NCI-H526 treated with DMSO at 0.1 percent for 48 hours (cell line): ENCODE measurements around the gene MCF2L2.

Source experiments
- DNase-seq: peaks from one replicate; lab custom pipeline; 2025; lab: John Stamatoyannopoulos, UW

Gene MCF2L2

DNA sequence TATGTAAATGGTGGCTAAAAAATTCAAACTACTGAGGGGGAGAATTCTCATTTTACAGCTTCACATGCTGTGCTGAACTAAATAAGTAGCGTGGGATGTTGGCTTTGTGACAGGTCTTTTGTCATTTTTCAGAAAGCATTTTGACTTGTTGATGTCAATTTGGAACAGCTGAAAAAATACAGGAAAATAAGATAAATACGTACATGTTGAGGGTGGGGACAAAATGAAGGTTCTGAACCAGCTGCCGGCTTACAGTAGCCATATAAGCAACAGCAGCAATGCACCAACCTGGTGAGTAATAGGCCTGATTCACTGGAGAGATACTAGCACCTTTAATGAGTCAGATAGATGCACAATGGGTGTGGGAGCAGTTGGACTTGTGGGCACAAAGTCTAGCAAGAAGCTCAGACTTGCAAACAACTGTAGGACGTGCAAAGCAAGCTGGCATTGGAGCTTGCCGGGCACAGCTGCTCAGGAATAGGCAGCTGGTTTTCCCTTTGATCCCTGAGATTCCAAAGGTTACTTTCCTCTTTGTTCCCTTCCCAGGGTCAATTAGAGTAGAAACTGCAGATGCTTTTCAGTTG lies 162.5 kb downstream of the MCF2L2 start:
- no peak for DNase-seq

DNA sequence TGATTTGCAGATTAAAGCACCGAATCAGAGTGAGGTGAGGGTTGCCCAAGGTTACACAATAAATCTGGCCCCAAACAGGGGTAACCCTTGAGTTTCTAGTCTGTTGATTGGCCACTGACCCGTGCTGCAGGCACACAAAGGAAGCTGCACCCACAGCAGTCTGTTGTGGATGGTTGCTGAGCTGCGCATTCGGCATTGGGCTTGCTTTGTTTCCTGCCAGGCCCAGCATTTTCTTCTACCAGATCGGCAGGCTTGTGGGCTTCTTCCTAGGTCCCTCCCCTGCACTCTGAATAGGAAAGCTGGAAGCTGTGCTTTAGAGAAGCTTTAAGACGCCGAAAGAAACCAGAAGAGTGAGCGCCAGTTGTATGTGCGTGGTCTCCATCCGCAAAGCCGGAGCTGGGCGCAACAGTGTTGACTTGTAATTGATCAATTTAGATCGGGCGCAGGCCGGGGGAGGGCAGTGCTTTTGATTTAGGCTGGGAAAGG lies 163.2 kb downstream of the MCF2L2 start:
- no peak for DNase-seq

DNA sequence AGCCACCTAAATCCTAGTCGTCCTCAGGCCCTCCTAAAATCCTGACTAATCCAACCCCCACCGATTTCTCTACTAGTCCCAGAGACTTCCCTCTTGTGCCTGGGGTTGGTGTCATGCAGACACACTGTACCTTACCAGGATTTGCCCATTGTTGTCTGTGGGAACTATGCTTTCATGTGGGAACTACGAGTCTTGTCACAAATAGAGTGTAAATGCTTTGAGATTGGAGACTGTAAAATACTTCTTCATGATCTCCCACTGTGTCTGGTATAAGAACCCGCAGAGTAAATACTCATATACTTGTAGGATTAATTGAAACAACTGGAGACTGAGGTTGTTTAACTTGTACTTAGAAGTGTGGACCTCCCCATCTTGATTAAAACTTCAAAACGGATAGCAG lies 164.2 kb downstream of the MCF2L2 start:
- no peak for DNase-seq

DNA sequence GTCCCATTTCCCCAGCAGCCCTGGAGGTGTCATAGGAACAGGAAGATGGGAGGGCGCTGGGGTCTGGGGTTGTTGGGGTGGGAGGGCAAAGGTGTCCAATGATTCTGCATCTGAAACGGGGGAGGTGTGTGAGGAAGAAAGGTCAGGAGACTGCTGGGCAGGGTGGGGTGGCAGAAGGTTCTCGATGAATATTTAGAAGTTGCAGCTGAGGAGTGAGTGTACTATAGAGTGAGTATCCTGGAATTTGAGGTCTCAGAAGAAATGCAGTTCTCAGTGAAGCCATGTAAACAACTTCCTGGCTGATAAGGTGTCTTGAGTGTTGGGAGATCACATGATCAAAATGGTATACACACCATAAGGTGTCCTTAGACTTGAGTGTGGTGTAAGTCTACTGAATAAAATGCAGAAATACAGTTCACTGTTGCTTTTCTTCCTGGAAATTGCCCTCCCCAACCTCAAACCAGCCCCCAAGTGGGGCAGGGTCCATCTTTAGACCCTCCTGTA lies 165.5 kb downstream of the MCF2L2 start:
- no peak for DNase-seq

DNA sequence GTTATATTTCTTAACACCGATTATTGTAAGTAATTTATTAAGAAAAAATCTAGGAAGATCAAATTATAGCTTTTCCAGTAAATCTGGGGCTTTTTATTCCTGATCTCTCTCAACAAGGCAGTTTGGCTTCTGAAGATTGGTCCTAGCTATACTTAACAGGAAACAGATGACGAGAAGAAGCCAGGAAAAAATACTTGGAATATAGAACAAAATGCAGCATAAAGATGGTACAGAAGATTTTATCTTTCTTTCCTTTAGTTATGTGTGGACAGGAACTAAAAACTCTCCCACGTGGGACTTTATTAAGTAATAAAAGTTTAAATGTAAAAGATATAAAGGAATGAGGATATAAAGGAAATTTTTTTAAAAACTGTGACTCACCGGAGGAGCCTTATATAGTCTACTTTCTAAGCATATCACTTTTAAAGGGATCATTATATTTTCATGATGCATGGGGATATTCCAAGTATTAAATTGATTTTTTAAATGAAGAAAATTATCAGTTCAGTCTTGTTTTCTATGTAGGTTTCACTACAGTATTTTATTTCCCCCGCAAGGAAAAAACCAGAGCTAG lies 167.2 kb downstream of the MCF2L2 start:
- no peak for DNase-seq

DNA sequence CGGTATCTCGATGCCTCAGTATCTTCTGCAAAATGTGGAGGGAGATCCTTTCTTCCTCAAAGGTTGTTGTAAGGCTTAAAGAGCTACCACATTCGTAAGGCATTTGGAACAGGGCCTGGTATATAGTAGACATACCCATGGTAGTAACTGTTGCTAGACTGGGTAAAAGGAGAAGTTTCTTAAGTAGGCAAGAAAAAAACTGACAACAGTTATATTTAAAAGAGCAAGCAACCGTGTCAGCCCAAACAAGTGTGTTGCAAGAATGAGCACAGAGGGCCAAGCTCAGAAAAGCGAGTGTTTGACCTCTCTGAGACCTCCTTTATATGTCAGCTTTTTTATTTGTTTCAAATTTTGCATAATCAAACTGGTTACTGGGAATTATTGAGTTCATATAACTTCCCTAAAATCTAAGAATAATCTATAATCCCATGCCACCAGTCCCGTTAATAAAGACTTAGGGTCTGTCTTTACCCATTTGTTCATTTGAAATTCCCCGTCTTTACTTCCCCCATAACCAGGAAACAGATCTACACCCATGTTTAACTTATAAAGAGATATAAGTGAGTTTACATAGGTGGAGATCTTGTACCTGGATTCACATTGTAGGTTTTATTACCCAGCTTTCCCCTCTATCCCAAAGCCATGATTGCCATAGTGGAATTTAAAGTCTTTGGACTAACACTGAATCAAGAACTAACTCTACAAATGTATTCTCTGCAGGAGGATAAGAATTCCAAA lies 168.1 kb downstream of the MCF2L2 start:
- no peak for DNase-seq

DNA sequence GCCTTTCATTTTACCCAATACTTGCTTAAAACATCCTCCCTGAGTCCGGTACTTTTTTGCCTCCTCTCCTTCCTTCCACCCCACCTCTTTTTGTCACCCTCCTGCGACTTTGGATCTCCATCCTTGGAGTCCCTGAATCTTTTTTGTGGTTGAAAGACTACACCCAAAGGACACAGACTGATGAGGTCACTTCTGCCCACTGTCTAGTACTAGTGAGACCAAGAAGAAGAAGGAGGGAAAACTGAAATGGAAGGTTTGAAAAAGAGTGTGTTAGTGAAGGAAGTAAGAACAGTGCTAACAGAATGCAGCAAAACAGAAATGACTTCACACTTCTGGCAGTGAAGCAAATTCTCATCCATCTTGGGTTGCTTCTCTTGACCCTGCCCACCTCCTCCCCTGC lies 168.8 kb downstream of the MCF2L2 start:
- no peak for DNase-seq

DNA sequence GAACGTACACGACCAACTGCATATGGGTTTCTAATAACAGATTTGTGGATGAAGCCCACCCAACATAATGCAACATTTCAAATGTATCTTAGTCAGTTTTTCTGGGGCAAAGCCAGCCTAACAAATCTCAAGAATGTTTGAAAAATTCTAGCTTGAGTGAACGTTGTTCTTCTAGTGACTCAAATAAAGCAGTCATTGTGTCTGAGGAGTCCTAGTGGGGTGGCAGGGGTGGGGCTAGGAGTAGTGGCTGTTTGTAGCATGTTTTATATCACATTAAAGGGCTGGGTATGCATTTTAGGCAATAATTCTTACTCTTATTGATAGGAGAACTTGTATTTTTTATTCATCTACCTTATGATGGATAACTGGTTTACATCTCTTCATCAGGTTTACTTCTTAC lies 169.3 kb downstream of the MCF2L2 start:
- DNase-seq, result no peak

DNA sequence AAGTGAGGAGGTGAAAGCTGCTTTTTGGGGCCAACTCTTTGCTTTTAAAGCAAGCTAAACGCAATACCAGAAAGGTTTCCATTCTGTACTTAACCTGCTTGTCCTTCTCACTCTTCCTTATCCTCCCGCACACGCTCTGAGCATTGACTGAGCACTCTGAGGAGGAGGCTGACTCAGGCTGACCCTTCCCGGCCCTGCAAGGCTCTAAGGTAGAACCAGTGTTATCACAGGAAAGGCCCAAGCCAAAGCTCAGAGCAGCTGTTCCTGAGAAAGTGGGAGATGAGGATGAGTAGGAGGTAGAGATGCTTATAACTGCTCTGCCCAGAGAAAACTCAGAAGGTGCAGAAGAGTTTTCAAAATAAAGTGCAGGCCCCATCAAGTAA lies 173.1 kb downstream of the MCF2L2 start:
- DNase-seq, result no peak

DNA sequence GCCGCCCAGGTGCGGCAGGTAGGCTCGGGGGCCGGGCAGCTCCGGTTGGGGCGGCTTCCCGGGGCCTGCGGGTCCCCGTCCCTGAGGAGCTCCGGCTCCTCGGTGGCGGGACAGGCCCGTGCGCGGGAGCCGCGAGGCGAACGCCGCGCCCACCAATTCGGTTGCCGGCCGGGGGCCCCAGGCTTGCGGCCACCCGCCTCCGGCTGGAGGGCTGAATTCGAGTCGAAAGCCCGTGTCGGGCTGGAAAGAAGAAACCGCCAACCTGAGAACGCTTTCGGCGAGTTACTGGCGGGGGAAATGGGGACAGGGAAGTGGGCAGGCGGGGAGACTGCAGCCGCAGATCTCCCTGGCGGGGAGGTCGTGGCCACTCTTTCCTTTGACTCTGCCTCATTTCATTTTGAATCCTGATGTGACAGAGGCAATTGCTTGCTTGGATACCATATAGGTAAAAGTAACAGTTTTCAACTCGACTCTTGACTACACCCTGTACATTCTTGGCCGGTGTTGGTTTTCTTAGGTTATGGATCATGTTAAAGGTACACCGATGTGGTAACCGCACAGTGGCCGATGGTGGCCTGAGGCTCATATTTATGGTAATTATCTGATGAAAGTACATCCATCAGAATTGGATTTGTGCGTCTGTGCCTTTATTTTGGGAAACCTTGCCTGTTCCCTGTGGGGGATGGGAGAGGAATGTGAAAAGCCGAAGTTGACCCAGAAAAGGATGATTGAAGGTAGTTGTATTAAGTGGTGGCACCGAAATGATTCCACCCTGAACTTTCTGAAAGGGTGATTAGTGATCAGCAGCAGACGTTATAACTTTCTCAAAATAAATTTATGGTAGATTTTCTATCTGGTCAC lies 173.7 kb downstream of the MCF2L2 start:
- peak; percentile 41 for DNase-seq

DNA sequence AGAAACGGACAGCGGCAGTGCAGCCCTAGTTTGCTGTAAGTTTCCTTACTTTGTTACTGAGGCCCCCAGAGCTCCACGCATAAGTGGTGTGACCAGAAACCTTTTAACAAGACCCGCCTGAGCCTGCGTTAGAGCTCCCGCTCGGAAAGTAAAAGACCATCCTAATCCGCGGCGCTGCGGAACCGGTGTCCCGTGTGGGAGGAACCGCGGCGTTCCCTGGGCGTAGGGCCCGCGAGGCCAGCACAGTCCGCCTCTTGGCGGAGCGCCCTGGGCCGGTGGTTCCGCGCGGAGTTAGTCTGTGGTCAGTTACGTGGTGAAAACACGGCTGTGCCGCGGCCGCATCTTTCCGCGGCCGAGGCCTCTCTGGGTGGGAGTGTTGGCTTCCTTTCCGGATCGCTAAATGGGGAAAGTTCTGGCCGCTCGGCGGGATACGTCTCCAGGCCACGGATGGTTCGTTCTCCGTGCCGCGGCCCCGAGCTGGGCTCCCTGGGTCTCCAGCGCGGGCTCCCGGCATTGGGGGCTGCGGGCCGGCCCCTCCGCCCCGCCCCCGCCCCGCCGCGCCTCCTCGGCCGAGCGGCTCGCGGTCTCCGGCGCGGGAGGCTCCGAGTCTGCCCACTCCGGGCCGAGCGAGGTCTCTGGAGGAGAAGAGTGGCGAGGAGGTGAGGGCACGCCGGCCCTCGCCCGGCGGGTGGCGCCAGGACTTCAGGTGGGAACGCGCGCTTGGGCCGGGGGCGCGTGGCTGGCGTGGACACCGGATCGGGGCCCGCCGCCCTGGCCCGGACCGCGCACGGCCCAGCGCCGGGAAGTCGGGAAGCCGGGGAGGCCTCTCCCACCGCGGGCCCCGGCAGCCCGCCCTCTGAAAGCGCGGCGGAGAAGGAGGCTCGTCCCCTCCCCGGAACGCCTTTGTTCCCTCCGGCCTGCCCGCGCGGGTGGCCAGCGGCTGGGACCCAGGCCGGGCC lies 174.6 kb downstream of the MCF2L2 start:
- peak; percentile 41 for DNase-seq

DNA sequence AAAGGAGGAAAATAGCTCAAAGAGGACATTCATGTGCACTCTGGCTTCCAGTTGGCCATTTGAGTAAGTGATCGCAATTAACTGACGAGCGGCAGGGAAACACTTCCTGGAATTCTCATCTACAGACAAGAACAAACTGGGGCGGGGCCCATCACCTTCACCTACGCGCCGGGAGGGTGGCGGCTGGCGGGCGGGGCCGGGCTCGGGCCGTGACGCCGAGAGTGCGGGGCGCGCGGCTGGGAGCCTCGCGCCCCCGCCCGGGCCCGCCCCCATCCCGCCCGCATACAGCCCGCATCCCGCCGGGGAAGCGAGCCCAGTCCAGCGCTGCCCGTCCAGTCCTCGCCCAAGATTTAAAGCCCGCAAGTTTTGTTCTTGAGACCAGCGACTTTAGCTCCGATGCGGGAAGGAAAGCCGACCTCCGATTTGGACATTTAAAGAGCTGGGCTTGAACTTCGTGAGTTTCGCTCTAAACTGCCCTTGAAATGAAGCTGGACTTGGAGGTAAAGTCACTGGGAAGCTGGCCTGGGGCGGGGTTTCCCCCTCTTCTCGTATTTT lies 175.4 kb downstream of the MCF2L2 start, which contains the start of gene B3GNT5:
B3GNT5 (plus strand) TSS at position 281 of the 555 bp plus-strand sequence. CDS start 16,546 bp downstream, outside the sequence.
- peak; percentile 56 for DNase-seq

DNA sequence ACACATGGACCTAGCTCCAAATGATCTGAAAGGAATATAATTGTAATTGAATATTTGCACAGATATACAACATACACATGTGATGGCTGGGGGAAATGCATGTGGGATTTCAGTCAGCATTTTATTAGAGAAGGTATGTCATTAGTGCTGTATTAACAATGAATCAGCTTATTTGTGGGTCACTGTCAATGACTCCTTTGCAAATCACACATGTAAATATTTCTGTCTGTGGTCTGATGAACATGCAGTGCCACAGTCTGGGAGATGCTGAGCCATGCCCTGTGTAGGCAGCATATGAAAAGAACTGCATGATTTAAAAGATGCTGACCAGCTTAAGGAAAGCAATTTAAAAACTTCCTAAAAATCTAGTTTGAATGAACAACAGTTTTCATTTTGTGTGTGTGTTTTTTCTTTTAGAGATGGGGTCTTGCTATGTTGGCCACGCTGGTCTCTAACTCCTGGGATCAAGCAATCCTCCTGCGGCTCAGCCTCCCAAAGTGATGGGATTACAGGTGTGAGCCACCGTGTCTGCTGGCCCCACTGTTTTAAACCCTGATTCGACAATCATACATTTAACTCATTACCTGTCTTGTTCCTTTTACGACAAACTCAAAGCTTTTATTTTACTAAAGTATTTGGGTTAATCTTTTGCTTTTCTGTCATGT lies 176.2 kb downstream of the MCF2L2 start:
- DNase-seq, result peak; percentile 15

DNA sequence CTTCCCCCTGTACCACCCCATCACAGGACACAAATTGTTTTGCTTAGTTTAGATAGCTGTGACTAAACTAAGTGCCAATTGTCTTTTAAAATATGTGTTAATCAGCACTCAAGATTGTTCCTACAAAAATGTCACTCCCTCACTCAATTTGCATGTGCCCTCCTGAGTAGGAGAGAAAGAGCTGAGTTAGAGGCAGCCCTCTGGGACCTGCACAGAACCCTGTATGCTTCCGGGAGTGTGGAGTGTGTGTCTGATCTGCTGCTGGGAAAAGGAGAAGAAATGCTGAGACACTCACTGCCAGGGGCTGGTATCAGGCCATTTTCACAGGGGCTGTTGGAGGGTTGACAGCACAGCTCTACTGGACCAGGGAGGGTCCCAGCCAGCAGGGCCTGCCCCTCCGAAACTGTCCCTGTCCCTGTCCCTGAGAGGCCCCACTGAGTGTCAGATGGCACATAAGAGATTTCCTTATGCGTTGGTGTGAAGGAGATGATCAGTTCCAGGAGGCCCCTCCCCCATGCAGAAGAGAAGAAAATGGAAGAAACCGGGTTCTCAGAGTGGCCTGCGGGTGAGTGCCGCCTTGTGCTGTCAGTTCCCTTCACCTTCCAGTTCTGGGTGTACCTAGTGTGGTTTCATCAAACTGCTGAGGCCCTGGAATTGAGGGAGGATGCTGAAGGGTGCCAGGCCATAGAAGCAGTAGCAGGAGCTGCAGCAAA lies 179.3 kb downstream of the MCF2L2 start:
- no peak for DNase-seq

DNA sequence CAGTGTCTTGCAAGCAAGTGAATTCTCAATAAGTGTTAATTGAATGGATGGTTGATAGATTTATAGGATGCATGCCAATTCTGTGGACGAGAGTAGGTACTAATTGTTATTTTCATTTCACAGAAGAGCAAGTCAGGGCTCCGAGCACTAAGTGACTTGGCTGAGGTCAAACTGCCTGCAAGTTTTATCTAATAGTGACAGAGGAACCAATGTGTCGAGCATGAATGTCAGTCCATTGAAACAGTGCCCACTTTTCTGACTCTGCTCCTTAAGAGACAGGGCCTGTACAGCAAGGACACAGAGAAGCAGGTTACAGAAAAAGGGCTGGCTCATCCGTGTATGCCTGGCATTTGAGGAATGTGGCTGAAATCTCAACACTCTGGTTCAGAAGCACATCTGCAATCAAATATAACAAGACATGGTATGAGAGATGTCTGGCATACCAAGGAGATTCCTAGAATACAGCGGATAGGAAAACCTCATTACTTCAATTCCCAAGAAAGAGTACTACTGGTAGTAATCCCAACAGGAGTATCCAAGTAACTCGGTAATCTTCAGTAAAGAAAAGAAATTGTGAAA lies 181.3 kb downstream of the MCF2L2 start:
- DNase-seq, result no peak

DNA sequence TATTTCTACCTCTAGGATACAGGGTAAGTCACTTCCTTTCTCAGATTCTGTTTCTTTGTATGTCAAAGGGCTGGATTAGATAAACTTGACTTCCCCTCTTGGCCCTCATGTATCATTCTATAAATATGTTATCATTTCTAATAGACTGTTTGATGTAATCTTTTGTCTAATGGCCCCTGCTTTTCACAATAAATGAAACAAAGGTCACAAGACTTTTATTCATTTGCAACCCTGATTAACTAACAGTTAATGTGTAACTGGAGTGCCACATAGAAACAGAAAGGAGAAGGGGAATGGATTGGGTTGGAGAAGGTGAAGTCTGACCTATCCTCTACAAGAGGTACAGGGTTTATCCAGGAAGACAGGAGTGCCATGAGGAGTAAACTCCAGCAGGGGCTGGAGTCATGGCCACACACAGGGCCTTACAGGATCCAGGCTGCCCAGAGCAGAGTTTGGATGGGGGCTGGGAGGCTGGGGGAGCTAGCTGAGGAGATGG lies 183.4 kb downstream of the MCF2L2 start:
- no peak for DNase-seq

DNA sequence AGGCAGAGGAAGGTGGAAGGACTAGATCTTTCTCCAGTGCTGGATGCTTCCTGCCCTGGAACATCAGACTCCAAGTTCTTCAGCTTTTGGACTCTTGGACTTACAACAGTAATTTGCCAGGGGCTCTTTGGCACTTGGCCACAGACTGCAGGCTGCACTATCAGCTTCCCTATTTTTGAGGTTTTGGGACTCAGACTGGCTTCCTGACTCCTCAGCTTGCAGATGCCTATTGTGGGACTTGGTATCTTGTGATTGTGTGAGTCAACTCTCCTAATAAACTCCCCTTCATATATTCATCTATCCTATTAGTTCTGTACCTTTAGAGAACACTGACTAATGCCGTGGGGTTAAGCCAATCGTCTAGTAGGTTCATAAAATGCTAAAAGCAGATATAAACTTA lies 184.2 kb downstream of the MCF2L2 start:
- DNase-seq, result no peak

DNA sequence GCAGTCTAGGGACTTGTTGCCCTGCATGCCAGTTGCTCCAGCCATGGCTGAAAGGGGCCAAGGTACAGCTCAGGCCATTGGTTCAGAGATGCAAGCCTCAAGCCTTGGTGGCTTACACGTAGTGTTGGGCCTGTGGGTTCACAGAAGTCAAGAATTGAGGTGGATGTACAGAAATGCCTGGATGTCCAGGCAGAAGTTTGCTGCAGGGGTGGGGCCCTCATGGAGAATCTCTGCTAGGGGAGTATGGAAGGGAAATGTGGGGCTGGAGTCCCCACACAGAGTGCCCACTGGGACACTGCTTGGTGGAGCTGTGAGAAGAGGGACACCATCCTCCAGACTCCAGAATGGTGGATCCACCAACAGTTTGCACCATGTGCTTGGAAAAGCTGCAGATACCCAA lies 186.0 kb downstream of the MCF2L2 start:
- DNase-seq, result no peak

DNA sequence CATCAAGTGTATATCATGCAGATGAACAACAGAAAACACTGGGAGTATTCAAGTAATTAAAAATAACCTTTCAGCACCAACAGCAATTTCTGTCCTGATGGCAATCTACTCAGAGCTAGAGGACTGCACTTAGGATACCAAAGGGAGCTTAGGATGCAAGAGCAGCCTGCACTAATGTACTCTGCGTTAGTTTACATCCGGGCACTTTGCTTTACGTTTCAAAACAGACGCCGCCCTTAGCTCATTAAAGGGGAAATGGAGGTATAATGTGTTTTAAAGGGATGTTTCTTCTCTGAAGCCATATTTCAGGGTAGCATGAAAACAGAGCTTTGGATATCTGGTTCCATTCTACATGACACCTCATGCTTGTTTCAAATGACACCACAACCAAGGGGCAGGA lies 189.4 kb downstream of the MCF2L2 start:
- DNase-seq, result no peak
